ENCODE measurements around the gene AIG1.

- TF ChIP-seq EZH2 (IDR thresholded peaks at IDR 0.05; ENCODE audit: insufficient read depth, poor library complexity, severe bottlenecking) (no peak), EZH2phosphoT487 (IDR thresholded peaks at IDR 0.05; ENCODE audit: insufficient read depth, low read depth) (no peak)
Measured at GRCh38 chr6:143064271-143064670, 3.6 kb downstream of the AIG1 start.

Data from GM23248 (cell line).